SH-SY5Y (cell line): ENCODE results near the gene CDC40.

ENCODE experiments used
- GATA2 ChIP-seq: IDR thresholded peaks from 2 replicates; pipeline ENCODE4 v1.6.1; 2011; ENCODE audit warnings: mild to moderate bottlenecking, low read depth, low read length
- GATA3 ChIP-seq: IDR thresholded peaks from 2 replicates; pipeline ENCODE4 v1.6.1; 2011; ENCODE audit warnings: low read depth, mild to moderate bottlenecking, low read length, moderate library complexity

DNA sequence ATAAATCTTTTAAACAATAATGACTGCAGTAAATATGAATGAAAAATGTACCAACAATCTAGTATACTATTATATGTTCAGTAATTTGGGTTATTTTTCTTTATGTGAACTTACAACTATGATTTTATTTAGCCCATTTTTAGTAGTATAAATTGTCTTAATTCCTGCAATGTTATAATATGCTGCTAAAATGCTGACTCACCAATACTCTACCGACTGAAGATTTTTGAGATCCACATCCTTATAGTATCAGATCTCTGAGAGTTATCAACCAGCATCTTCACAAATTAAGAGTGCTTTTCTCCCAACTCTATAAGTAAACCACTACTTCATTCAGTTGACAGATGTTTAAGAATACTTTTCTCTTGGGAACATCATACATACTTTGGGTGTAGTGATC lies 16.6 kb downstream of the CDC40 start:
- TF ChIP-seq GATA3 (no peak), GATA2 (no peak)
